HEK293 (cell line): ENCODE results near the gene ITGA11.

Source experiments
- CTCF ChIP-seq: fragments of 450-650 bp; formaldehyde crosslinking; IDR thresholded peaks from 2 replicates; pipeline ENCODE4 v1.5.1; 2016; ENCODE audit warnings: missing biosample characterization, missing genetic modification characterization
- ZFP69B ChIP-seq: fragments of 450-650 bp; formaldehyde crosslinking; IDR thresholded peaks from 2 replicates; pipeline ENCODE4 v1.5.1; 2016; ENCODE audit warnings: missing biosample characterization, missing genetic modification characterization
- ZNF175 ChIP-seq: fragments of 450-650 bp; formaldehyde crosslinking; IDR thresholded peaks from 2 replicates; pipeline ENCODE4 v1.5.1; 2016; ENCODE audit warnings: missing biosample characterization, missing genetic modification characterization
- ZNF341 ChIP-seq: fragments of 450-650 bp; formaldehyde crosslinking; IDR thresholded peaks from 2 replicates; pipeline ENCODE4; 2016; ENCODE audit warnings: low read depth, missing biosample characterization, missing genetic modification characterization
- ZNF558 ChIP-seq: fragments of 450-650 bp; formaldehyde crosslinking; IDR thresholded peaks from 2 replicates; pipeline ENCODE4 v1.5.1; 2016; ENCODE audit warnings: missing biosample characterization, missing genetic modification characterization
- TF ChIP-seq, protein P1 (sequence below): fragments of 450-650 bp; formaldehyde crosslinking; IDR thresholded peaks from 2 replicates; pipeline ENCODE4 v1.5.1; 2016; ENCODE audit warnings: missing biosample characterization, missing genetic modification characterization
- TF ChIP-seq, protein P2 (sequence below): fragments of 450-650 bp; formaldehyde crosslinking; IDR thresholded peaks from 2 replicates; pipeline ENCODE4 v1.5.1; 2016; ENCODE audit warnings: missing biosample characterization, missing genetic modification characterization
- TF ChIP-seq, protein P3 (sequence below): sonication (generic); formaldehyde crosslinking; IDR thresholded peaks from 2 replicates; pipeline ENCODE4 v1.8.1; 2022; ENCODE audit warnings: mild to moderate bottlenecking, moderate library complexity, missing genetic modification reagents
- TF ChIP-seq, protein P4 (sequence below): fragments of 450-650 bp; formaldehyde crosslinking; IDR thresholded peaks from 2 replicates; pipeline ENCODE4 v1.5.1; 2016; ENCODE audit warnings: missing biosample characterization, missing genetic modification characterization

DNA sequence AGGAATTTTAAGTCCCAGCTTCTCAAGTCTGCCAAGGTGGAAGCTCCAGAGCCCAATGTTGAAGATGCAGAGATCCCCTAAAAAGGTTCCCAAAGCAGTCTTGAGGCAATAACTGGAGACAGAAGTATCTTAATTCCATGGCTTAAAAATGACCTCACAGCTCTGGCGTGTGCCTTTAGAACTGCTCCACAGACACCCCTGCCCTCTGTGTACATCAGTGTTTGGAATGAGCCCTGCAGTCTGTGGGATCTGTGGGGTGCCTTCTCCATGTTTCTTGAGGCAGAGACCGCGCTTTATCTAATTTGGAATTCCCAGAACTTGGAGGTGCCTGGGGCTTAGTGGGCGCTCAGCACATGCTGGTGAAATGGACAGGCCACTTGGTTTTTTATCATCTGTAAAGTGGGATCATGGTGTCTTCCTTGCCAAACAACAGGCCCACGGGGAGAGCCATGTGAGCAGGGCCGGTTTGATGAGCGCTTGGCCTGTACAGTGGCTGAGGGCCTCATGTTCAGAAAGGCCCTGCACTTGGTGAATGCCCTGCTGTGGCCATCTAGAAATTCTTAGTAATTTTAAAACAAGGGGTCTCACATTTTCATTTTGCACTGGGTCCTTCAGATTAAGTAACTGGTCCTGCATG, 7.1 kb downstream of the ITGA11 start:
- TF ChIP-seq CTCF (no peak), ZNF341 (tag by site-specific recombination) (no peak), ZFP69B (tag by site-specific recombination) (no peak), ZNF175 (no peak), ZNF558 (tag by site-specific recombination) (no peak)
- TF ChIP-seq, protein P1, sequence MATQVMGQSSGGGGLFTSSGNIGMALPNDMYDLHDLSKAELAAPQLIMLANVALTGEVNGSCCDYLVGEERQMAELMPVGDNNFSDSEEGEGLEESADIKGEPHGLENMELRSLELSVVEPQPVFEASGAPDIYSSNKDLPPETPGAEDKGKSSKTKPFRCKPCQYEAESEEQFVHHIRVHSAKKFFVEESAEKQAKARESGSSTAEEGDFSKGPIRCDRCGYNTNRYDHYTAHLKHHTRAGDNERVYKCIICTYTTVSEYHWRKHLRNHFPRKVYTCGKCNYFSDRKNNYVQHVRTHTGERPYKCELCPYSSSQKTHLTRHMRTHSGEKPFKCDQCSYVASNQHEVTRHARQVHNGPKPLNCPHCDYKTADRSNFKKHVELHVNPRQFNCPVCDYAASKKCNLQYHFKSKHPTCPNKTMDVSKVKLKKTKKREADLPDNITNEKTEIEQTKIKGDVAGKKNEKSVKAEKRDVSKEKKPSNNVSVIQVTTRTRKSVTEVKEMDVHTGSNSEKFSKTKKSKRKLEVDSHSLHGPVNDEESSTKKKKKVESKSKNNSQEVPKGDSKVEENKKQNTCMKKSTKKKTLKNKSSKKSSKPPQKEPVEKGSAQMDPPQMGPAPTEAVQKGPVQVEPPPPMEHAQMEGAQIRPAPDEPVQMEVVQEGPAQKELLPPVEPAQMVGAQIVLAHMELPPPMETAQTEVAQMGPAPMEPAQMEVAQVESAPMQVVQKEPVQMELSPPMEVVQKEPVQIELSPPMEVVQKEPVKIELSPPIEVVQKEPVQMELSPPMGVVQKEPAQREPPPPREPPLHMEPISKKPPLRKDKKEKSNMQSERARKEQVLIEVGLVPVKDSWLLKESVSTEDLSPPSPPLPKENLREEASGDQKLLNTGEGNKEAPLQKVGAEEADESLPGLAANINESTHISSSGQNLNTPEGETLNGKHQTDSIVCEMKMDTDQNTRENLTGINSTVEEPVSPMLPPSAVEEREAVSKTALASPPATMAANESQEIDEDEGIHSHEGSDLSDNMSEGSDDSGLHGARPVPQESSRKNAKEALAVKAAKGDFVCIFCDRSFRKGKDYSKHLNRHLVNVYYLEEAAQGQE (tag by site-specific recombination), result no peak
- TF ChIP-seq, protein P2, sequence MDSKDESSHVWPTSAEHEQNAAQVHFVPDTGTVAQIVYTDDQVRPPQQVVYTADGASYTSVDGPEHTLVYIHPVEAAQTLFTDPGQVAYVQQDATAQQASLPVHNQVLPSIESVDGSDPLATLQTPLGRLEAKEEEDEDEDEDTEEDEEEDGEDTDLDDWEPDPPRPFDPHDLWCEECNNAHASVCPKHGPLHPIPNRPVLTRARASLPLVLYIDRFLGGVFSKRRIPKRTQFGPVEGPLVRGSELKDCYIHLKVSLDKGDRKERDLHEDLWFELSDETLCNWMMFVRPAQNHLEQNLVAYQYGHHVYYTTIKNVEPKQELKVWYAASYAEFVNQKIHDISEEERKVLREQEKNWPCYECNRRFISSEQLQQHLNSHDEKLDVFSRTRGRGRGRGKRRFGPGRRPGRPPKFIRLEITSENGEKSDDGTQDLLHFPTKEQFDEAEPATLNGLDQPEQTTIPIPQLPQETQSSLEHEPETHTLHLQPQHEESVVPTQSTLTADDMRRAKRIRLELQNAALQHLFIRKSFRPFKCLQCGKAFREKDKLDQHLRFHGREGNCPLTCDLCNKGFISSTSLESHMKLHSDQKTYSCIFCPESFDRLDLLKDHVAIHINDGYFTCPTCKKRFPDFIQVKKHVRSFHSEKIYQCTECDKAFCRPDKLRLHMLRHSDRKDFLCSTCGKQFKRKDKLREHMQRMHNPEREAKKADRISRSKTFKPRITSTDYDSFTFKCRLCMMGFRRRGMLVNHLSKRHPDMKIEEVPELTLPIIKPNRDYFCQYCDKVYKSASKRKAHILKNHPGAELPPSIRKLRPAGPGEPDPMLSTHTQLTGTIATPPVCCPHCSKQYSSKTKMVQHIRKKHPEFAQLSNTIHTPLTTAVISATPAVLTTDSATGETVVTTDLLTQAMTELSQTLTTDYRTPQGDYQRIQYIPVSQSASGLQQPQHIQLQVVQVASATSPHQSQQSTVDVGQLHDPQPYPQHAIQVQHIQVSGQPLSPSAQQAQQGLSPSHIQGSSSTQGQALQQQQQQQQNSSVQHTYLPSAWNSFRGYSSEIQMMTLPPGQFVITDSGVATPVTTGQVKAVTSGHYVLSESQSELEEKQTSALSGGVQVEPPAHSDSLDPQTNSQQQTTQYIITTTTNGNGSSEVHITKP (tag by site-specific recombination), result no peak
- TF ChIP-seq, protein P3, sequence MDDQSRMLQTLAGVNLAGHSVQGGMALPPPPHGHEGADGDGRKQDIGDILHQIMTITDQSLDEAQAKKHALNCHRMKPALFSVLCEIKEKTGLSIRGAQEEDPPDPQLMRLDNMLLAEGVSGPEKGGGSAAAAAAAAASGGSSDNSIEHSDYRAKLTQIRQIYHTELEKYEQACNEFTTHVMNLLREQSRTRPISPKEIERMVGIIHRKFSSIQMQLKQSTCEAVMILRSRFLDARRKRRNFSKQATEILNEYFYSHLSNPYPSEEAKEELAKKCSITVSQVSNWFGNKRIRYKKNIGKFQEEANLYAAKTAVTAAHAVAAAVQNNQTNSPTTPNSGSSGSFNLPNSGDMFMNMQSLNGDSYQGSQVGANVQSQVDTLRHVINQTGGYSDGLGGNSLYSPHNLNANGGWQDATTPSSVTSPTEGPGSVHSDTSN (CRISPR knock-in tag), result no peak
- TF ChIP-seq, protein P4, sequence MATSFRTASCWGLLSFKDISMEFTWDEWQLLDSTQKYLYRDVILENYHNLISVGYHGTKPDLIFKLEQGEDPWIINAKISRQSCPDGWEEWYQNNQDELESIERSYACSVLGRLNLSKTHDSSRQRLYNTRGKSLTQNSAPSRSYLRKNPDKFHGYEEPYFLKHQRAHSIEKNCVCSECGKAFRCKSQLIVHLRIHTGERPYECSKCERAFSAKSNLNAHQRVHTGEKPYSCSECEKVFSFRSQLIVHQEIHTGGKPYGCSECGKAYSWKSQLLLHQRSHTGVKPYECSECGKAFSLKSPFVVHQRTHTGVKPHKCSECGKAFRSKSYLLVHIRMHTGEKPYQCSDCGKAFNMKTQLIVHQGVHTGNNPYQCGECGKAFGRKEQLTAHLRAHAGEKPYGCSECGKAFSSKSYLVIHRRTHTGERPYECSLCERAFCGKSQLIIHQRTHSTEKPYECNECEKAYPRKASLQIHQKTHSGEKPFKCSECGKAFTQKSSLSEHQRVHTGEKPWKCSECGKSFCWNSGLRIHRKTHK (tag by site-specific recombination), result no peak
